ENCODE measurements around the gene GPD2. TPM values are rescaled to one million over a fixed set of nuclear protein-coding genes. Genes with fewer than 3 reads are reported as not detected.

Gene GPD2
- total and polyA plus RNA-seq, 2 of the 4 experiments (the other 2 are of a cell fraction) = 20.4 to 100 TPM

DNA sequence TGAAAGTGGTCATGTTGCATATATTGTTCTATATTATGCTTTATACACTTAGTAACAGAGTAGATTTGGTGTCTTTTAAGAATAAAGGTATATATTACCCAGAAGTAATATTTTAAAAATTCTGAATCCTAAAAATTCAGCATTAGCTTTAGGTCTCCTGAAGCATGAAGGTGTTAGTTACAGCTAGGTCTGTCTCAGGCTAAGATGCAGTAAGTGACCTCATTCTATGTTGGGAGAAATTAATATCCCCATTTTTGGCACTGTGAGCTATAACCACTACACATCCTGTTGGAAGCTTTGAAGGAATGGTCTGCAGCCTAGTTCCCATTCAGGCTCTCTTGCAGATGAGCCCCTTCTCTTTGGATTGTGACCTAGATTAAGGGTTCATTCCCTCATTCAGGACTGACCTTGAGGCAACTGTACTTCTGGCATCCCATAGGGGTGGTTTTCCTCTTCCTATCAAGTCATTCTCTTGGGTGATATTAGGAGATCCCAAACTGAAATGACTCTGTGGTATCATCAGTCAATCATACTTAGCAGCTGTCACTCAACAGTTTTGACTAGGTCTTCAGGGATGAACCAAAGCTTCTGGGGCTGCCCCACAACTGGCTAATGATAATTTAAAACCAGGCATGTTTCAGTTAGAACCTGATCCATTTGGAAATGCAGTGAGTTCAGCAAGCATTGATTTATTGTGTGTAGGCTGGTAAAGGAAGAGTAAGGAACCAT is 117.7 kb downstream of the GPD2 start:
- DNase-seq = no peak
- Histone ChIP-seq H3K36me3 (ENCODE audit: control insufficient read depth, insufficient read depth, low read length) (peaks cover 8% of the 10 kb centered on the region), H3K56ac (ENCODE audit: extremely low read depth, insufficient read depth, low read length) (no peak overlapping the region), H3K9ac (ENCODE audit: low read depth, low read length) (no peak overlapping the region), H2AFZ (replicated peaks; ENCODE audit: low read length, poor library complexity) (no peak overlapping the region), H4K8ac (ENCODE audit: low read depth in 2 of 2, low read length in 2 of 2) (no peak overlapping the region), H3K4me1 (ENCODE audit: control insufficient read depth, insufficient read depth, low read length) (no peaks in the 10 kb centered on the region), H3K18ac (ENCODE audit: low read depth, low read length) (no peak overlapping the region), H3K9me3 (ENCODE audit: control insufficient read depth, insufficient read depth, low read length) (no peaks in the 10 kb centered on the region), H3K9me1 (ENCODE audit: insufficient read depth, low read length) (no peaks in the 10 kb centered on the region), H4K5ac (ENCODE audit: low read depth, low read length) (no peak overlapping the region), H3K4ac (ENCODE audit: low read depth, low read length) (no peak overlapping the region), H2AK5ac (ENCODE audit: low read depth, low read length) (no peak overlapping the region), H3K4me2 (ENCODE audit: low read depth, low read length) (no peak overlapping the region), H2BK5ac (ENCODE audit: low read depth, low read length, poor library complexity, severe bottlenecking) (no peak overlapping the region), H2BK15ac (ENCODE audit: low read depth, low read length) (no peak overlapping the region), H2BK20ac (ENCODE audit: low read depth, low read length) (no peak overlapping the region), H2AK9ac (replicated peaks; ENCODE audit: low read depth, low read length, poor library complexity) (no peak overlapping the region), H3K27me3 (ENCODE audit: control insufficient read depth, insufficient read depth, low read length) (no peaks in the 10 kb centered on the region), H3K27ac (ENCODE audit: insufficient read depth, low read length) (no peak overlapping the region), H2BK120ac (ENCODE audit: low read depth, low read length) (no peak overlapping the region), H4K20me1 (ENCODE audit: insufficient read depth, low read length) (no peaks in the 10 kb centered on the region), H4K91ac (ENCODE audit: insufficient read depth, low read depth, low read length) (no peak overlapping the region), H3K79me1 (ENCODE audit: low read depth in 1 of 2, low read length in 2 of 2) (no peaks in the 10 kb centered on the region), H3K14ac (replicated peaks; ENCODE audit: low read depth, low read length) (no peak overlapping the region), H3K4me3 (ENCODE audit: insufficient read depth, low read depth, low read length) (no peak overlapping the region), H3K23ac (ENCODE audit: low read depth, low read length) (no peak overlapping the region)
- intact Hi-C loops (cut with micrococcal nuclease) = no loop called here
- POLR2A ChIA-PET (ENCODE audit: unreplicated experiment) = interaction anchor here (0.5 kb wide), 1 partner anchor 97 kb away, joined by 5 read pairs; no protein-coding TSS in a partner anchor
- no peak for ATAC-seq (ENCODE audit: low read depth)
- TF ChIP-seq POLR2A (IDR thresholded peaks at IDR 0.05; ENCODE audit: low read depth, low read length) (no peak), CHD1 (IDR thresholded peaks at IDR 0.05; ENCODE audit: low read depth, low read length) (no peak), FOS (IDR thresholded peaks at IDR 0.05; ENCODE audit: low read depth, low read length) (no peak), SMC3 (IDR thresholded peaks at IDR 0.05; ENCODE audit: low read depth, low read length) (no peak), MXI1 (IDR thresholded peaks at IDR 0.05; ENCODE audit: borderline replicate concordance, low read depth, low read length) (no peak)
- TF ChIP-seq, protein P1, sequence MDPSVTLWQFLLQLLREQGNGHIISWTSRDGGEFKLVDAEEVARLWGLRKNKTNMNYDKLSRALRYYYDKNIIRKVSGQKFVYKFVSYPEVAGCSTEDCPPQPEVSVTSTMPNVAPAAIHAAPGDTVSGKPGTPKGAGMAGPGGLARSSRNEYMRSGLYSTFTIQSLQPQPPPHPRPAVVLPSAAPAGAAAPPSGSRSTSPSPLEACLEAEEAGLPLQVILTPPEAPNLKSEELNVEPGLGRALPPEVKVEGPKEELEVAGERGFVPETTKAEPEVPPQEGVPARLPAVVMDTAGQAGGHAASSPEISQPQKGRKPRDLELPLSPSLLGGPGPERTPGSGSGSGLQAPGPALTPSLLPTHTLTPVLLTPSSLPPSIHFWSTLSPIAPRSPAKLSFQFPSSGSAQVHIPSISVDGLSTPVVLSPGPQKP (IDR thresholded peaks at IDR 0.05; ENCODE audit: borderline replicate concordance, low read depth, low read length) = no peak
- TF ChIP-seq, protein P2, sequence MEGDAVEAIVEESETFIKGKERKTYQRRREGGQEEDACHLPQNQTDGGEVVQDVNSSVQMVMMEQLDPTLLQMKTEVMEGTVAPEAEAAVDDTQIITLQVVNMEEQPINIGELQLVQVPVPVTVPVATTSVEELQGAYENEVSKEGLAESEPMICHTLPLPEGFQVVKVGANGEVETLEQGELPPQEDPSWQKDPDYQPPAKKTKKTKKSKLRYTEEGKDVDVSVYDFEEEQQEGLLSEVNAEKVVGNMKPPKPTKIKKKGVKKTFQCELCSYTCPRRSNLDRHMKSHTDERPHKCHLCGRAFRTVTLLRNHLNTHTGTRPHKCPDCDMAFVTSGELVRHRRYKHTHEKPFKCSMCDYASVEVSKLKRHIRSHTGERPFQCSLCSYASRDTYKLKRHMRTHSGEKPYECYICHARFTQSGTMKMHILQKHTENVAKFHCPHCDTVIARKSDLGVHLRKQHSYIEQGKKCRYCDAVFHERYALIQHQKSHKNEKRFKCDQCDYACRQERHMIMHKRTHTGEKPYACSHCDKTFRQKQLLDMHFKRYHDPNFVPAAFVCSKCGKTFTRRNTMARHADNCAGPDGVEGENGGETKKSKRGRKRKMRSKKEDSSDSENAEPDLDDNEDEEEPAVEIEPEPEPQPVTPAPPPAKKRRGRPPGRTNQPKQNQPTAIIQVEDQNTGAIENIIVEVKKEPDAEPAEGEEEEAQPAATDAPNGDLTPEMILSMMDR (conservative IDR thresholded peaks at IDR 0.05; ENCODE audit: low read depth, low read length) = no peak
- CTCF ChIA-PET = interaction anchor here (0.6 to 1.0 kb wide), 2 partner anchors 36 to 171 kb away, joined by 3 to 5 read pairs; no protein-coding TSS in a partner anchor
- dilution Hi-C loops (cut with HindIII; ENCODE audit: low sequenced_read_pairs, unreplicated experiment) = no loop called here
- no TSS peak for BruUV-seq (replicated peaks)
- in situ Hi-C loops (cut with MboI; ENCODE audit: low sequenced_read_pairs) = no loop called here

All from IMR-90 (cell line).